Measurements from ENCODE around the gene OTUD5. TPM values are rescaled to one million over a fixed set of nuclear protein-coding genes. Genes with fewer than 3 reads are reported as not detected.

The OTUD5 gene
- total RNA-seq, 1 donor: 28.5 TPM

- H3K4me3 ChIP-seq (ENCODE audit: low read depth, low read length): peak overlapping the region; percentile 68
- DNase-seq (ENCODE audit: low read depth): no peak
- no peak for TF ChIP-seq CTCF (IDR thresholded peaks at IDR 0.05; ENCODE audit: insufficient read depth, low read depth, low read length)
These were observed 536 bp downstream of the OTUD5 start for GRCh38 chrX:48956728-48957414.

- no peak for DNase-seq (ENCODE audit: low read depth)
- H3K4me3 ChIP-seq (ENCODE audit: low read depth, low read length): no peak overlapping the region
- TF ChIP-seq CTCF (IDR thresholded peaks at IDR 0.05; ENCODE audit: insufficient read depth, low read depth, low read length): no peak
These were observed 8.8 kb downstream of the OTUD5 start for GRCh38 chrX:48948589-48948988.

- DNase-seq (ENCODE audit: low read depth): peak; percentile 57
- no peak overlapping the region for H3K4me3 ChIP-seq (ENCODE audit: low read depth, low read length)
- TF ChIP-seq CTCF (IDR thresholded peaks at IDR 0.05; ENCODE audit: insufficient read depth, low read depth, low read length): peak; percentile 71
These were observed 11.7 kb downstream of the OTUD5 start for GRCh38 chrX:48945517-48946348.

GRCh38 chrX:48942895-48943294, 14.5 kb downstream of the OTUD5 start:
- no peak for DNase-seq (ENCODE audit: low read depth)
- no peak overlapping the region for H3K4me3 ChIP-seq (ENCODE audit: low read depth, low read length)
- no peak for TF ChIP-seq CTCF (IDR thresholded peaks at IDR 0.05; ENCODE audit: insufficient read depth, low read depth, low read length)

GRCh38 chrX:48940404-48940955, 16.9 kb downstream of the OTUD5 start:
- H3K4me3 ChIP-seq (ENCODE audit: low read depth, low read length): no peak overlapping the region
- no peak for DNase-seq (ENCODE audit: low read depth)
- TF ChIP-seq CTCF (IDR thresholded peaks at IDR 0.05; ENCODE audit: insufficient read depth, low read depth, low read length): no peak

- no peak overlapping the region for H3K4me3 ChIP-seq (ENCODE audit: low read depth, low read length)
- no peak for DNase-seq (ENCODE audit: low read depth)
- no peak for TF ChIP-seq CTCF (IDR thresholded peaks at IDR 0.05; ENCODE audit: insufficient read depth, low read depth, low read length)
These were observed 17.7 kb downstream of the OTUD5 start for GRCh38 chrX:48939524-48940228.

Data from fibroblast of villous mesenchyme (primary cell).